ENCODE data around the gene IFFO2. TPM values are rescaled to one million over a fixed set of nuclear protein-coding genes. Genes with fewer than 3 reads are reported as not detected.

IFFO2 gene
- total RNA-seq, 1 experiment from 2014 or later: 15.6 TPM

- Histone ChIP-seq H3K27ac (ENCODE audit: low read depth, low read length) (no peak overlapping the region), H3K4me2 (ENCODE audit: low read length) (no peak overlapping the region), H3K36me3 (ENCODE audit: control insufficient read depth in 1 of 2, insufficient read depth in 2 of 2, low read length in 2 of 2) (no peaks in the 10 kb centered on the region), H4K20me1 (ENCODE audit: insufficient read depth) (no peaks in the 10 kb centered on the region), H2AFZ (ENCODE audit: low read depth, low read length, poor library complexity, severe bottlenecking) (no peak overlapping the region), H3K4me1 (ENCODE audit: control insufficient read depth in 1 of 2, insufficient read depth in 2 of 2, low read length in 2 of 2) (peaks cover 2 to 13% of the 10 kb centered on the region in 2 experiments; a peak in 2 of 4 replicates), H3K79me2 (ENCODE audit: insufficient read depth, low read length) (no peaks in the 10 kb centered on the region), H3K27me3 (ENCODE audit: insufficient read depth, low read length) (no peaks in the 10 kb centered on the region), H3K9me3 (ENCODE audit: control insufficient read depth in 1 of 2, insufficient read depth in 1 of 2, low read depth in 1 of 2, low read length in 2 of 2) (no peaks in the 10 kb centered on the region), H3K9ac (ENCODE audit: low read length) (no peak overlapping the region), H3K4me3 (replicated peaks in 1 of 2; ENCODE audit: low read depth in 1 of 2, low read length in 2 of 2) (no peak overlapping the region), H3K9me2 (ENCODE audit: insufficient read depth) (no peaks in the 10 kb centered on the region)
- TF ChIP-seq EGR1 (IDR thresholded peaks at IDR 0.05; ENCODE audit: low read depth) (no peak), SRF (IDR thresholded peaks at IDR 0.05; ENCODE audit: low read depth) (no peak), SIN3A (IDR thresholded peaks at IDR 0.05; ENCODE audit: low read depth) (no peak), POLR2AphosphoS5 (IDR thresholded peaks at IDR 0.05; ENCODE audit: low read depth, low read length) (no peak), POLR2A (IDR thresholded peaks at IDR 0.05; ENCODE audit: borderline replicate concordance, extremely low read depth, insufficient read depth, insufficient read length) (no peak)
- POLR2A ChIA-PET: interaction anchor here (1.1 kb wide), 1 partner anchor 9 kb away, joined by 3 read pairs; no protein-coding TSS in a partner anchor
- BruUV-seq (replicated peaks): no TSS peak
- DNase-seq (ENCODE audit: low read depth, low spot score) (no peak), ATAC-seq (no peak)
- RAD21 ChIA-PET (ENCODE audit: low non-redundant PET in 1 of 2, low total read pairs in 2 of 2, uncharacterized antibody in 2 of 2, unreplicated experiment in 2 of 2): interaction anchor here in 1 of 2 experiments (0.7 kb wide), 1 partner anchor 59 kb away, joined by 3 read pairs; no protein-coding TSS in a partner anchor
- CTCF ChIA-PET: no interaction called here
- intact Hi-C loops (cut with micrococcal nuclease): no loop called here
Measured at GRCh38 chr1:18963968-18964367, 7.5 kb upstream of the IFFO2 start.

DNA sequence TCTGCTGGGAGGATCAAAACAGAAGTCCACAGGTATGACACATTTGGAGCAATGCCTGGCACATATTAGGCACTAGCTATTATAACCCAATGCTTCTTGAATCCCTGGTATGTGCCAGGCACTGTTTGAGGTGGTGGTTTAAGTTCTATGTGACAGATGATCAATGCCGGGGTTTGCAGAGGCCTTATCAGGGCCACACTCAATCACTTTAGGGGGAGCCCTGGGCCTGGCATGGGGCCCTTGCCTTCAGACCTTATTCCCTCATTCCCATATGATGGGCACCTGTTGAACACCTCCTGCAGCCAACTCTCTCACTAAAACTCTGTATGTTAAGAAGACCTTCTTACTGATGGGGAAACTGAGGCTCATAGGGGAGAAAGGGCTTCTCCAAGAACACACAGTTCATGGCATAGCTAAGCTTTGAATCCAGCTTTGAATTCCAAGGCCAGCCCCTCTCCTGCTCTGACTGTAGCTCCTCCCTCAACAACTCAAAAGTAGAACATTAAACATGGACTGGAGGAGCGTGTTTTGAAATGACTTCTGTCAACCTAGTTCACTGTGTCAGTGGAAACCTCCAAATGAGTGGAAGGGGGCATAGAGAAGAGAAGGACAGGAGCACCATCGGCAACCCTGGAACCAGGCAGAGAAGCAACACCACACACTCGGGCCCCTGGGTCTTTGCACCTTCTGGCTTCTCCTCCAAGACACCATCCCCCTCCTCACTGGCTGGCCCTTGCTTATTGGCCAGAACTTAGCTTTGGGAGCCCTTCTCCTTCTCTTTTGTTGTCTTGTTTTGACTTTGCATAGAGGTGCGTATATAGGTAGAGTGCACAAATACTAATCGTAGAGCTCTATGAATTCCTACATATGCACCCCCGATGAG is 6.6 kb upstream of the IFFO2 start:
- no peak for DNase-seq (ENCODE audit: low read depth, low spot score)
- ChIA-PET CTCF (no interaction called here), POLR2A (interaction anchor here (1.1 kb wide), 1 partner anchor 10 kb away, joined by 3 read pairs; no protein-coding TSS in a partner anchor), RAD21 (ENCODE audit: low non-redundant PET in 1 of 2, low total read pairs in 2 of 2, uncharacterized antibody in 2 of 2, unreplicated experiment in 2 of 2) (no interaction called here)
- Histone ChIP-seq H3K79me2 (ENCODE audit: insufficient read depth, low read length) (no peaks in the 10 kb centered on the region), H3K36me3 (ENCODE audit: control insufficient read depth in 1 of 2, insufficient read depth in 2 of 2, low read length in 2 of 2) (no peaks in the 10 kb centered on the region), H3K4me2 (ENCODE audit: low read length) (no peak overlapping the region), H3K27me3 (ENCODE audit: insufficient read depth, low read length) (no peaks in the 10 kb centered on the region), H3K9me2 (ENCODE audit: insufficient read depth) (no peaks in the 10 kb centered on the region), H2AFZ (ENCODE audit: low read depth, low read length, poor library complexity, severe bottlenecking) (no peak overlapping the region), H3K9ac (ENCODE audit: low read length) (no peak overlapping the region), H3K4me1 (ENCODE audit: control insufficient read depth in 1 of 2, insufficient read depth in 2 of 2, low read length in 2 of 2) (peaks cover 2 to 13% of the 10 kb centered on the region in 2 experiments; a peak in 2 of 4 replicates), H3K27ac (ENCODE audit: low read depth, low read length) (no peak overlapping the region), H3K9me3 (ENCODE audit: control insufficient read depth in 1 of 2, insufficient read depth in 1 of 2, low read depth in 1 of 2, low read length in 2 of 2) (no peaks in the 10 kb centered on the region), H3K4me3 (replicated peaks in 1 of 2; ENCODE audit: low read depth in 1 of 2, low read length in 2 of 2) (no peak overlapping the region), H4K20me1 (ENCODE audit: insufficient read depth) (no peaks in the 10 kb centered on the region)
- no peak for ATAC-seq
- intact Hi-C loops (cut with micrococcal nuclease): no loop called here
- BruUV-seq (replicated peaks): no TSS peak
- TF ChIP-seq SRF (IDR thresholded peaks at IDR 0.05; ENCODE audit: low read depth) (no peak), EZH2phosphoT487 (IDR thresholded peaks at IDR 0.05; ENCODE audit: borderline replicate concordance) (no peak), ELF1 (IDR thresholded peaks at IDR 0.05; ENCODE audit: borderline replicate concordance, low read depth) (no peak), CBX3 (IDR thresholded peaks at IDR 0.05; ENCODE audit: low read depth) (no peak), ZNF274 (IDR thresholded peaks at IDR 0.05; ENCODE audit: low read depth, low read length) (no peak), JUND (IDR thresholded peaks at IDR 0.05) (no peak), ZFX (IDR thresholded peaks at IDR 0.05) (no peak), ATF3 (IDR thresholded peaks at IDR 0.05) (no peak), SIN3A (IDR thresholded peaks at IDR 0.05; ENCODE audit: low read depth) (no peak), FOSL1 (IDR thresholded peaks at IDR 0.05; ENCODE audit: low read depth) (no peak), TCF7L2 (IDR thresholded peaks at IDR 0.05; ENCODE audit: borderline replicate concordance, extremely low read depth, insufficient read depth, insufficient read length) (no peak), CTCF (IDR thresholded peaks at IDR 0.05 in 2 of 3, conservative IDR thresholded peaks at IDR 0.05 in 1 of 3; ENCODE audit: borderline replicate concordance in 1 of 3, insufficient read depth in 1 of 3, low read depth in 2 of 3, low read length in 2 of 3) (no peak)
- TF ChIP-seq, protein P1, sequence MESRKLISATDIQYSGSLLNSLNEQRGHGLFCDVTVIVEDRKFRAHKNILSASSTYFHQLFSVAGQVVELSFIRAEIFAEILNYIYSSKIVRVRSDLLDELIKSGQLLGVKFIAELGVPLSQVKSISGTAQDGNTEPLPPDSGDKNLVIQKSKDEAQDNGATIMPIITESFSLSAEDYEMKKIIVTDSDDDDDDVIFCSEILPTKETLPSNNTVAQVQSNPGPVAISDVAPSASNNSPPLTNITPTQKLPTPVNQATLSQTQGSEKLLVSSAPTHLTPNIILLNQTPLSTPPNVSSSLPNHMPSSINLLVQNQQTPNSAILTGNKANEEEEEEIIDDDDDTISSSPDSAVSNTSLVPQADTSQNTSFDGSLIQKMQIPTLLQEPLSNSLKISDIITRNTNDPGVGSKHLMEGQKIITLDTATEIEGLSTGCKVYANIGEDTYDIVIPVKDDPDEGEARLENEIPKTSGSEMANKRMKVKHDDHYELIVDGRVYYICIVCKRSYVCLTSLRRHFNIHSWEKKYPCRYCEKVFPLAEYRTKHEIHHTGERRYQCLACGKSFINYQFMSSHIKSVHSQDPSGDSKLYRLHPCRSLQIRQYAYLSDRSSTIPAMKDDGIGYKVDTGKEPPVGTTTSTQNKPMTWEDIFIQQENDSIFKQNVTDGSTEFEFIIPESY (IDR thresholded peaks at IDR 0.05; ENCODE audit: extremely low read depth, insufficient replicate concordance, low read length): no peak
